ENCODE data around the gene CDC73. TPM values are rescaled to one million over a fixed set of nuclear protein-coding genes. Genes with fewer than 3 reads are reported as not detected.

Gene CDC73
- total RNA-seq, 1 experiment from 2014 or later = 63.2 TPM

GRCh38 chr1:193179094-193179493, 57.3 kb downstream of the CDC73 start:
- Histone ChIP-seq H3K9ac (ENCODE audit: low read length) (no peak overlapping the region), H3K9me2 (ENCODE audit: insufficient read depth) (no peaks in the 10 kb centered on the region), H3K79me2 (ENCODE audit: insufficient read depth, low read length) (peaks cover 49% of the 10 kb centered on the region), H2AFZ (ENCODE audit: low read depth, low read length, poor library complexity, severe bottlenecking) (no peak overlapping the region), H3K9me3 (ENCODE audit: control insufficient read depth in 1 of 2, insufficient read depth in 1 of 2, low read depth in 1 of 2, low read length in 2 of 2) (no peaks in the 10 kb centered on the region), H3K4me3 (replicated peaks in 1 of 2; ENCODE audit: low read depth in 1 of 2, low read length in 2 of 2) (no peak overlapping the region), H3K27ac (ENCODE audit: low read depth, low read length) (no peak overlapping the region), H3K27me3 (ENCODE audit: insufficient read depth, low read length) (no peaks in the 10 kb centered on the region), H3K36me3 (ENCODE audit: control insufficient read depth in 1 of 2, insufficient read depth in 2 of 2, low read length in 2 of 2) (no peaks in the 10 kb centered on the region), H3K4me1 (ENCODE audit: control insufficient read depth in 1 of 2, insufficient read depth in 2 of 2, low read length in 2 of 2) (no peaks in the 10 kb centered on the region), H3K4me2 (ENCODE audit: low read length) (no peak overlapping the region), H4K20me1 (ENCODE audit: insufficient read depth) (peaks cover 46% of the 10 kb centered on the region)
- intact Hi-C loops (cut with micrococcal nuclease) = no loop called here
- ChIA-PET RAD21 (ENCODE audit: low non-redundant PET in 1 of 2, low total read pairs in 2 of 2, uncharacterized antibody in 2 of 2, unreplicated experiment in 2 of 2) (no interaction called here), CTCF (no interaction called here), POLR2A (no interaction called here)
- no peak for ATAC-seq
- no TSS peak for BruUV-seq (replicated peaks)
- no peak for TF ChIP-seq EGR1 (IDR thresholded peaks at IDR 0.05; ENCODE audit: low read depth)
- no peak for TF ChIP-seq ELF1 (IDR thresholded peaks at IDR 0.05; ENCODE audit: borderline replicate concordance, low read depth)
- no peak for TF ChIP-seq JUND (IDR thresholded peaks at IDR 0.05)
- TF ChIP-seq TCF7L2 (IDR thresholded peaks at IDR 0.05; ENCODE audit: borderline replicate concordance, extremely low read depth, insufficient read depth, insufficient read length) = no peak
- no peak for TF ChIP-seq EZH2 (IDR thresholded peaks at IDR 0.05)
- TF ChIP-seq SIN3A (IDR thresholded peaks at IDR 0.05; ENCODE audit: low read depth) = no peak
- TF ChIP-seq, protein P1, sequence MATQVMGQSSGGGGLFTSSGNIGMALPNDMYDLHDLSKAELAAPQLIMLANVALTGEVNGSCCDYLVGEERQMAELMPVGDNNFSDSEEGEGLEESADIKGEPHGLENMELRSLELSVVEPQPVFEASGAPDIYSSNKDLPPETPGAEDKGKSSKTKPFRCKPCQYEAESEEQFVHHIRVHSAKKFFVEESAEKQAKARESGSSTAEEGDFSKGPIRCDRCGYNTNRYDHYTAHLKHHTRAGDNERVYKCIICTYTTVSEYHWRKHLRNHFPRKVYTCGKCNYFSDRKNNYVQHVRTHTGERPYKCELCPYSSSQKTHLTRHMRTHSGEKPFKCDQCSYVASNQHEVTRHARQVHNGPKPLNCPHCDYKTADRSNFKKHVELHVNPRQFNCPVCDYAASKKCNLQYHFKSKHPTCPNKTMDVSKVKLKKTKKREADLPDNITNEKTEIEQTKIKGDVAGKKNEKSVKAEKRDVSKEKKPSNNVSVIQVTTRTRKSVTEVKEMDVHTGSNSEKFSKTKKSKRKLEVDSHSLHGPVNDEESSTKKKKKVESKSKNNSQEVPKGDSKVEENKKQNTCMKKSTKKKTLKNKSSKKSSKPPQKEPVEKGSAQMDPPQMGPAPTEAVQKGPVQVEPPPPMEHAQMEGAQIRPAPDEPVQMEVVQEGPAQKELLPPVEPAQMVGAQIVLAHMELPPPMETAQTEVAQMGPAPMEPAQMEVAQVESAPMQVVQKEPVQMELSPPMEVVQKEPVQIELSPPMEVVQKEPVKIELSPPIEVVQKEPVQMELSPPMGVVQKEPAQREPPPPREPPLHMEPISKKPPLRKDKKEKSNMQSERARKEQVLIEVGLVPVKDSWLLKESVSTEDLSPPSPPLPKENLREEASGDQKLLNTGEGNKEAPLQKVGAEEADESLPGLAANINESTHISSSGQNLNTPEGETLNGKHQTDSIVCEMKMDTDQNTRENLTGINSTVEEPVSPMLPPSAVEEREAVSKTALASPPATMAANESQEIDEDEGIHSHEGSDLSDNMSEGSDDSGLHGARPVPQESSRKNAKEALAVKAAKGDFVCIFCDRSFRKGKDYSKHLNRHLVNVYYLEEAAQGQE (IDR thresholded peaks at IDR 0.05; ENCODE audit: low read depth) = no peak
- TF ChIP-seq ZFX (IDR thresholded peaks at IDR 0.05) = no peak
- no peak for TF ChIP-seq RAD21 (IDR thresholded peaks at IDR 0.05; ENCODE audit: low read depth)
- TF ChIP-seq SRF (IDR thresholded peaks at IDR 0.05; ENCODE audit: low read depth) = no peak
- TF ChIP-seq ZNF274 (IDR thresholded peaks at IDR 0.05; ENCODE audit: low read depth, low read length) = no peak
- TF ChIP-seq POLR2AphosphoS5 (IDR thresholded peaks at IDR 0.05; ENCODE audit: low read depth, low read length) = no peak
- no peak for DNase-seq (ENCODE audit: low read depth, low spot score)

All from HCT116 (cell line).